GM19240 (cell line): ENCODE measurements around the gene ATG7.
A peak's percentile ranks its signal among the peaks of the same experiment; 100 is the strongest.
"Not testable (repeated sequence)": the region's sequence is repeated elsewhere in the genome, so short reads cannot be mapped to it uniquely, and the experiment has no call there.

ENCODE experiments used
- DNase-seq: peaks from one replicate; pipeline ENCODE4 v3.0.0; 2011; ENCODE audit warnings: low spot score; ENCODE audit not compliant: insufficient read length

Gene ATG7

DNA sequence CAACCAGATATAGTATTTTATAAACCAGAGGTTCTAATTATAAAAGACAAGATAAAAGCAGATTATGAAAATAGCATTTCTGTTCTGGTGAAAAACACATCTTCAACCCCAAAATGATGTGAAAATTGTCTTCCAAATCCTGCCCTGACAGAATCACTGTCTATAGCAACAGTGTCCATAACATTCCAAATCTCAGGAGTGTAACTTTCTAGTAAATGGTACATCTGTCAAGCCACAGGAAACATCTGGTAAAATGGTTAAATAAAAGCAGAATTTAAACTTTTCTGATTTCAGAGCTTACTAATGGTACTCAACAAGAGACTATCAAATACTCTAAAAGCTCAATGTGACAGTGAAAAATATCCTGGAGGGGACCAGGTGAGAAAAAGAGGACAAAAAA lies 311.0 kb downstream of the ATG7 start:
- no peak for DNase-seq

DNA sequence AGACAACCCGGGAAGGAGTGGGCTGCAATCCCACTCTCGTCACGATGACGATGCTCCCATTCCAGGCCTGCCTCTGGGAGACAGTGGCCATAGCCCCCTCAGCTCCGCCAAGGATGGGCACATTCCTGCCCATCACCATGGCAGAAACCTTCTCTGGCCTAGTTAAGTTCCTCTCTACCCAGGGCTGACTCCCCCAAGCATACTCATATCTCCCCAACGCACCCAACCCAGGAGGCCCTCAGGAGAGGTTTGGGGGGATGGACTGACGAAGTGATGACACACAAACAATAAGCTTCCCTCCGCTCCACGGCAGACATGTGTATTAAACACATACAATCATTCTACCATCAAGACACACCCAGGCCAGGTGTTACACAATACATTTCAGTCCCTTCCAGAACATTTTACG lies 311.4 kb downstream of the ATG7 start:
- no peak for DNase-seq

DNA sequence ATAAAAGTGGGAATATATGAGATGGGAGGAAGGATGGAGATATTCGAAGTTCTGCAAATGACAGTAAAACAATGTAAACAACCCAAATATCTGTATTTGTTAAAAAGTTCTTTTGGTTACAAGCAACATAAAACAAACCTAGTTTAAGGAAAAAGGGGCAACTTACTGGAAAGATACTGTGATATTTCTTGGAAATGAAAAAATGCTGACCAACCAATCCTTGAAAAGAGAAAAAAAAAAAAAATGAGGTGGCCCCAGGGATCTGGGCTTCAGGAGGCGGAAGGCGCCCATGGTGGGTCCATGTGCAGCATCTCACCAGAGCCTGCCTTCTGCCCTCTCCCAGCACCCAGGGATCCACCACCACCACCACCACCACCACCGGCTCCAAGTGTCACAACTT lies 312.4 kb downstream of the ATG7 start:
- no peak for DNase-seq

DNA sequence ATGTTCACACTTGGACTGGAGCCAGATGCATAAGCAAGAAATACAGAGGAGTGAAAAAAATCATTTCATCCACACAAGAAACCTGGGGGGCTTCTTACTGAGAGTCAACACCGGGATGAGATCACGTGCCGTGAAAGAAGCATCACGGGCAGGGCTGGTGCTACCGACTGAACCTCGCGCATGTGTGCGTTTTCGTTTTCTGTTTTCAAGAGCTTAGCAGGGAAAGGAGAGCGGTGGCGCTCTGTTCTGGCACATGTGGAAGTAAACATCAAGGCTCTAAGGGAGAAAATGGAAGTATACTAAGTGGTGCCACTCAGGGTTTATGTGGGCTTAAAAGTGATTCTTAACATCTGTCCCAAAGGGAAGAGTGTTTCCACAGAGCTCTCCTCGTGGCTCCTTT lies 315.6 kb downstream of the ATG7 start:
- no peak for DNase-seq

DNA sequence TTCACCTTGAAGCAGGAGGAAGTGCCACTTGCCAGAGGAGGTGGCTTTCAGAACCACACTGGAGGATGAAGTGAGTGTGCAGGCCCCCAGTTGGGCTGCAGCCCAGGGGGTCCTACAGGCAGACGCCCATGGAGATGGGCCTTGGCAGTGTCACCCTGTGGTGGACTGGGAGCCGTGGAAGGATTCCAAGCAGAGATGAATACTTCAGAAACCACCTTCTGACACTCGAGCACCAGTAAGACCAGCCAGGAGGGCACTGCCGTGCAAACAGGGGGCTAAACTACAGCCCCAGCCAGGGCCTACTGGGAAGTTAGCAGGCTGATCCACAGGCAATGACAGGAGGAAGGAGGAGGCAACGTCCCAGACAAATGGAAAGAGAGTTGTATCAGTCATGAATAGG lies 316.1 kb downstream of the ATG7 start:
- no peak for DNase-seq

DNA sequence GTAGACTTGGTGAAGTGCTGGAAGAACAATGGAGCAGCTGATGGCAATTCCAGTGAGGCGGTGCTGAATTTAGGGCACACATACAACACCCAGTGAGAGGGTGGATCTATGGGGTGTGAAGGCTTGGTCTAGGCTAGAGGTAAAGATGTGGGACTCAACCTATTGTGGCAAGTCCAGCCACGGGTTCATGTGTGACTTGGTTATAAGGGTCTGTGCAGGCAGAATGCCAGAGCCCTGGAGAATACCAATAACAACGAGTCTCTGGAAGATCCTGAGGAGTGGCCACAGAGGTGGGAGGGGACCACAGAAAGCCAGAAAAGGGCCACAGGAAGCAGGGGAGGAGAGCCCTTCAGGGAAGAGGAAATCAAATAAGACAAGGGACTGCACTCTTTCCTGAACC lies 316.6 kb downstream of the ATG7 start:
- DNase-seq = no peak

DNA sequence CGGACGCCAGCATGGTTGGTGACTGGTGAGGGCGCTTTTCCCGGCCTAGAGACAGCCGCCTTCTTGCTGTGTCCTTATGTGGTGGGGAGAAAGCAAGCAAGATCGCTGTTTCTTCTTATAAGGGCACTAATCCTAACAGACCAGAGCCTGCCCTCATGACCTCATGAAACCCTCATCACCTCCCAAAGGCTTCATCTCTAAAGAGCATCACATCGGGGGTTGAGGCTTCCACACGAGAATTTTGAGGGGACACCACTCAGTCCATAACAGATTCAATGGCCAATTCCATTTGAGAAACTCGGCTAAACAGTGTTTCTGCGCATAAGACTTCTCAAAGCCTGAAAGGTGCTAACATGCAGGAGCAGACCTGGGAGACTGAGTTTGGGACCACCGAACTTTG lies 317.5 kb downstream of the ATG7 start:
- no peak for DNase-seq

DNA sequence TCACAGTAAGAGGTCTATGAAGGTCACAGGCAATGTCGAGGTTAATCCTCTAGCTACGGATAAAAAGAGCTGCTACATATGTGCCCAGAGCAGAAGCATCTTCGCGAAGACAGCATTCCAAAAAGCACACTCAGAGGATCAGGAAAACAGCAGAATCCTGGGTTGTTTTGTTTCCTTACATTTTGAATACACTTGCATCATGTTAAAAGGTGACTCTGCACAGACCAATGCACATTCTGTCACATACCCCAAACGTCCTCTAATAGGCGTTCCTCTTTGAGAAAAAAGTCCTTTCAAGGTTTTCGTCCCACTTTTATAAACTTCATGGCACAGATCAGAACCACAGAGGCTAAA lies 318.8 kb downstream of the ATG7 start:
- DNase-seq = no peak

DNA sequence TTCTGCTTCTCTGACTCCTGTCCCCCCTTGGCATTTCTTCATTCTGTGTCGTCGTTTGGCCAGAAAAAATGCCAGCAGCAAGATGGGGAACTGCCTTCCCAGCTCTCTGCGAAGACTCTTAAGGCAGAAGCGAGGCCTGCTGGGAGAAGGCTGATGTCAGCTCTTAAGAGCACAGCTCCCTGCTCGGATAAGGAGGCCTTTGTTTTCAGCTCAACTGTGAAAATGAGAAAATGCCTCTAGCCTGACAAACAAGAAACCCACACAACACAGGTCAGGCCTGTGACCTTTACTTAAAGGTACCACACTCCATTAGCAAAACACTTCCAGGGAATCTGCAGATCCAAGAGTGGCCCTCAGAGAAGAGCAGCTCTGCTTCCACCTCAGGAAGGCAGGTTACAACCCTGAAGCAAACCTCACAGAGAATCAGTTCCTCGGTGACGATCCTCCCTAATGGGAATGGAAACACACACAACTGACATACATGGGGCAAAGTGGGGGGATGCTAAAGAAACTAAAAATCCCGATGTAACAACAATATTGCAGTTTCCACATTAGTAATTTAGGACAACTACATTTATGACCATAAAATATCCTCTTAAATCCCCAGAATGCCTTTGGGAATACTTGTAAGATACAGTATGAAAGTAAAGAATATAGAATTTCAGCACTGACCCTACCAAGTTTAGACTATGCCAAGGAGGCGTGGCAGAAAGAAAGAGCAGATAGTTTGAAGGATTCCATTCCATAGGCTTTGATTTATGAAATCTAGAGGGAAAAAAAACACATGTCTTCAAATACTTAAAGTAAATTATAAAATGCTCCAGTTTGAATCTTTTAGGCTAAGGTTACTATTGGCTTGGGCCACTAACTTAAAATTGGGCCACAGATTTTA lies 319.4 kb downstream of the ATG7 start:
- no peak for DNase-seq

DNA sequence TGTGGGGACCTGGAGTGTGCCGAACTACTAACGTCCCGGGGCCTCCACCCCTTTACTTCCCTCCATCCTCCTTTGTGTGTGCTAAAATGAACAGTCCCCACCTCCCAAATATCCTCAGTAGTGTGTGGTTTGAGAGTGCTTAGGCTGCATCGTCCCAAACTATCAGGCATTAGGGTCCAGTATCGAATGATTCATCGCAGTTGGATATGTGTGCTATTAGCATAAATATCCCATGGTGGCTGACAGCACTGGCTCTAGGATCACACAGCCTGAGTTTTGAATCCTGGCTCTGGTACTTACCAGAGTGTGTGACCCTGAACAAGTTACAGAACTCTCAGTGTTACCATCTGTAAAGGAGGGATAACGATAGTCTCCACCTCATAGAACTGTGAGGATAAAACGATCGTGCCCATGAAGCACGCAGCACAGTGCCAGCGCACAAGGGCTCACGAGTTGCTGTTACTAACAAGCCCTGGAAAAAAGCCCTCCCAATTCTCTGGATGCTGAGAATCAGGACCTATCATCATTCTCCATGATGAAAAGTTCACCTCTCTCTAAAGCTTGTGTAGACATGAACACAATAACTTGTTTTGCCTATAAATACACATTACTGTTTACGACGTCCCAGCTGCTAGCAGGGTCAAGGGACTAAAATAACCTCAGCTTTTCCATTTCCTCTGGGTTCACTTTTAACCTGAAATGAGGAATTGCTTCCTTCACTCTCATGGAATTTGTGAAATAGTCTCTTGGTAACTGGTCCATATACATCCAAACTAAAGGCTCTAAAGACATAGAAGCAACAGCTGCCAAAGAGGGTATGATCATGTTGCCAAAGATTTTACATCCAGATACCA lies 320.5 kb downstream of the ATG7 start:
- no peak for DNase-seq

DNA sequence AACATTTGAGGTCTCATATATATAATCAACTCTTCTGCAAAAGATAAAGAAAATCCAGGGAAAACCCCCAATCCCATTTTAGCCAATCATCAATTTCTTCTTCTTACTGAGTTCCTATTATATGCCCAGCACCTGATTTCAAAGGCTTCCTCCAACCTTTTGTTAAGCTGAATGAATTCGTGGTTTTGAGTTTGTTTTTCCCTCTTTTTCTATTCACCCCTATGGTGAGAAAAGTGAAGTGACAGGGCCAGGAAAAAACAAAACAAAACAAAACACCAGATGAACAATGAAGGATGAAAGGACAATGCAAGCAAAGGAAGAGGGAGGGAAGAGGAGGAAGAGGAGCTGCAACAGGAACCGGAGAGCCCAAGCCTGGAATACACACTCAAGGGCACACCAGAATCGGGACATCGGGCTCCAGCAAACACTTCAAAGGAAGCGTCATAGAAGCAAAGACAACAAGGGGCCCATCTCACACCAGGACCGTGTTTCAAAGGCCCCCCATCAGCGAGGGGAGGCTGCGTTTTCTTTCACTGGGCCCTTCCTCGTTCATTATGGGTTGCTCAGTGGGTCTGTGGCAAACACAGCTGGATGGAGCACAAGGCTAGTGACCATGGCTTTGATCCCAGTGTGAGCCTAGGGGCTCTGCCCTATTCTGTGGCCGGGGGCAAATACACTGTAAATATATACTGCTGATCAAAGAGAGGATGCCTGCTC lies 321.3 kb downstream of the ATG7 start:
- no peak for DNase-seq

DNA sequence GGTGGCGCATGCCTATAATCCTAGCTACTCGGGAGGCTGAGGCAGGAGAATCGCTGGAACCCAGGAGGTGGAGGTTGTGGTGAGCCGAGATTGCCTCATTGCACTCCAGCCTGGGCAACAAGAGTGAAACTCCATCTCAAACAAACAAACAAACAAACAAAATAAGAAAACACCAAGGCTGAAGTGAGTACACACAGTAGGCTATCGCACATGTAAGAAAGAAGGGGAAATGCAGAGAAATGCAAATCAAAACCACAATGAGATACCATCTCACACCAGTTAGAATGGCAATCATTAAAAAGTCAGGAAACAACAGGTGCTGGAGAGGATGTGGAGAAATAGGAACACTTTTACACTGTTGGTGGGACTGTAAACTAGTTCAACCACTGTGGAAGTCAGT lies 322.8 kb downstream of the ATG7 start:
- DNase-seq = not testable (repeated sequence)

DNA sequence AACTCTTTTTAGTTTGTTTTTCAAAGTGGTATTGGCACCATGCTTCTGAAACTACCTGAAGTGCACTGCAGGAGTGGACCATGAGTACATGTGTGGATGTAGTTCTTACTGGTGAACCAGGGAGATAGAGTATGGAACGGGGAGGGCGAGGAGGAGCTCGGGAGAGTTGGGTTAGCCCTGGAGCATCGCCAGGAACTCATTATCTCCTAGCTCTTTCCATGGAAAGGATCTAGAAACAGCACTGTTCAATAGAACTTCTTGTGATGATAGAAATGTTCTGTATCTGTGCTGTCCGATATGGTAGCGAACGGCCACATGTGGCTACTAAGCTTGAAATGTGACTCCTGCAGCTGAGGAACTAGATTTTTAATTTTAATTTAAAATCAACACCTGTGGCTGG lies 324.2 kb downstream of the ATG7 start:
- DNase-seq = no peak

DNA sequence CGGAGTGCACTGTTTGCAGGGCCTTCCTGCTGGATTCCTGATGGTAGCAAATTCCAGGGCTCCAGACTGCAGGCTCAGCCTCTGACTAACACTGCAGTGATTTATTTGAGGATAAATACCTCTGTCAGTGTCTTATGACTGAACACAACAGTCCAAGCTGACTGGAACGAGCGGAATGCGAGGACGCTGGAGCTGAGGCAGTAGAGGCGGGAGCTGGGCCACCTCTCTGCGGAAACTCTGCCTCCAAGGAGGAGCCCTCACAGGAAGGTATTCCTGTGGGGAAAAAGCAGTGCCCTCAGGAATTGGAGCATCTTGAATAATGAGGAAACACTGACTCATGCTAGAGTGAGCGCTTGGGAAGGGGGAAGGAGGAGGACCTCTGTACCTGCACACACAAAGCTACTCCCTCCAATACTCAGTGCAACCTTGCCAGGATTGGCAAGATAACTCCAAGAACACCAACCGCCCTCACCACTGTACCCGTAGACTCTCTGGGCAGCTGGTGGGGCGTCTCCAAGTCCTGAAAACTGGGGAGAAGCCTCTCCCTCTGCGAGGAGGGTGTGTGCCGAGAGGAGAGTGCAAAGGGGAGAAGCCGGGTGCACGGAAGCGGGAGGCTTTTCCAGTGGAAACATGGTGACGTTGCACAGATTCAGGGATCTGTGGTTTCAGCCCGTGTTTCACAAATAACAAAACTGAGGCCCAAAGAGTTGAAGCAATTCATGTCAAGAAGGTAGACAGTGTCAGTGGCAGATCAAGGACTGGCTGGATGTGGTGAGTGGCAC lies 328.5 kb downstream of the ATG7 start:
- DNase-seq = no peak

DNA sequence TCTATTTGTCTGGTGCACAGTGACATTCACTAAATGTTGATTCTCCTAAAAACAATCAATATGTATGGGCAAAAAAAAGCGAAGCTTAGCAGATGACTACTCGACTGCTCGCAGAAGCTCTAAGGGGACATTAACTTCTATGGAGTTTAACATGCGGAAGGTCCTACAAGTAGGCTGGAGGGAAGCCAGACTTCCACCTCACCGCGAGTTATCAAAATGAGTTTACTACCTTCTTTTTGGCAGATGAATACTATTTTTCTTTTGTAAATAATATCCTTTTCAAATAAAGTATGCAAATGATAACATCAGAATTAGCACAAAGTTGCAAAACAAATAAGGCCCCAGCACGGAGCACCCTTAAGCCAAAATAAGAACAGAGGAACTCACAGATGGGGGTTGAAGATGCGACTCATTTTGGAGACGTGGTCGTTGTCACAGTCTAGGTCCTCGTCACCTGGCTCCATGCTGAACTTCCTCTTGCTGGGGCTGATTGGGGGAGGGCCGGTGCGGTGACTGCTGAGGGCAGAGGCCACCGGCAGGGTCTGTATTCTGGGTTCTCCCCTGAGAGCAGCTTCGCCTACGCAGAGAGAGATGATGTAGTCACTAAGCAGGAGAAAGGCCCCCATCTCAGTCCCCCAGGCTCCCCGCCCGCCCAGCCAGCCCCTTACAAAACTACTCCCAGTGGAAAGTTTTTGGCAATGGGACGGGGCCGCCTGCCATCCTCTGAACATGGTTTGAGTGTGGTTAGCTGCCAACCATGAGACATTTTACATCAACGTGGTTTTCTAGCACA lies 329.4 kb downstream of the ATG7 start:
- DNase-seq = peak; percentile 72

DNA sequence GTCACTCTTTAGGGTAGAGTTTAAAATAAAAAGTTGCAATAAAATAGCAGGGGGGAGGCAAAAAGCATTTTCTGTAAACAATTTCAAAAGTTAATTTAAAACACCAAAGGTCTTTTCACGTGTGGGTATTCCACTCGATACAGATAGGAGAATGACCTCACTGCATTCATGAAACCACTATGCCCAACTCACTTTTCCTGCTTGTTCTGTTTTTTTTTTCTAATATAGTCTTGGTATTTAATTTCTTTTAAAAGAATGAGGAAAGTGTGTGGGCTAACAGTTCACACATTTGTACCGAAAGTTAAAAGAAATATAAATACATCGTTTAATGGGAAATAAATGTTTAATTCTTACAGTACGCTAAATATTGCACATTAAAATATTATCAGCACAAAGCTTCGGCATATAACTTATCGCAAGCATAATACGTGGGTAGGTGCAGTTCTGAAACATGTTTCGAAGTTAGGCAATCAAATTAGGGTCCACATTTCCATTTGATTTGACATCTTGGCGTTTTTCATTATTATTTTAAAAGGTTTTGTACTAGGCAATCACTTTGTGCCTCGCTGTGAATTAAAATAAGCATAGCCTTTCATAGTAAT lies 330.1 kb downstream of the ATG7 start:
- no peak for DNase-seq

DNA sequence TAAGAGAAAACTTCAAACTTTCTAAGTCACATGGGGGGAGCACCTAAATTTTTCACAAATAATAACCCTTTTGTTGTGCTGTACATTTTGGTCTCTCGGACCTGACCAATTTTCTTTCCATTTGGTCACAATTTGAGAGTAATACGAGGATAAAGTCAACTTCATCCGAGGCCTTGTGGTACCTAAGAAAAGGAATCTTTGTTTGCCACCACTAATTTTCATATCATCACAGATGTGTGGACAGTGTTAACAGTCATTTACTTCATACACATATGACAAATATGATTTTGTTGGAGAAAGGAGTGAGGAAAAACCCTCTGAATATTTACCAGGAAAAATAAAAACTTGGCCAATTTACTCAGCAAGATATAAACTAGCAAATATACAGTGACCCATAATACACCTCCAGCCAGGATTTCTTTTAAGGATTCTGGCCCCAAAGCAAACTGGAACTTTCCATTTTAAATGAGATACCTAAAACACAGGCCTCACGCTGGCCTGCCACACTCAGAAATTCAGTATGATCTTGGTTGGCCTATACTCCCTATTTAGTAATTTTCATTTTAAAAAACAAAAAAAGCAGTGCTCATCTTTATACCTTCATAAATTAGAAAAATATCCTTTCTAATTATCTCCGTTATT lies 330.8 kb downstream of the ATG7 start:
- DNase-seq = no peak

DNA sequence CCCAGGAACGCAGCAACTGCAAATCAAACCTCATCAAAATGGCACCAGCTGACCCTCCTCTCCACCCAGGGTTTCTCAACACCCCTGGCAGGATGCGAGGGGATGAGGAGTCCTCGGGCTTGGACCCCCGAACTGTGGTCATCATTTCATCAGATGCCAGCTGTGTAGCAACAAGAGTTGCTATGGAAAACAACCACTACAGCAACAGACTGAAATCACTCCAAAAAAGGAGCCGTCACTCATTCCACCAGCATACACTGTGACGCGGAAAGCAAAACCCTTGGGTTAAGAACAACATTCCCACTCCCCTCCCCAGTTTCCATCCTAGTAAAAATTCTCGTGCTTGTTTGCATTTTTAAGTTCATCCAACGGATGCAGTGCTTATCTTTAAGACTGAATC lies 331.4 kb downstream of the ATG7 start:
- DNase-seq = no peak

DNA sequence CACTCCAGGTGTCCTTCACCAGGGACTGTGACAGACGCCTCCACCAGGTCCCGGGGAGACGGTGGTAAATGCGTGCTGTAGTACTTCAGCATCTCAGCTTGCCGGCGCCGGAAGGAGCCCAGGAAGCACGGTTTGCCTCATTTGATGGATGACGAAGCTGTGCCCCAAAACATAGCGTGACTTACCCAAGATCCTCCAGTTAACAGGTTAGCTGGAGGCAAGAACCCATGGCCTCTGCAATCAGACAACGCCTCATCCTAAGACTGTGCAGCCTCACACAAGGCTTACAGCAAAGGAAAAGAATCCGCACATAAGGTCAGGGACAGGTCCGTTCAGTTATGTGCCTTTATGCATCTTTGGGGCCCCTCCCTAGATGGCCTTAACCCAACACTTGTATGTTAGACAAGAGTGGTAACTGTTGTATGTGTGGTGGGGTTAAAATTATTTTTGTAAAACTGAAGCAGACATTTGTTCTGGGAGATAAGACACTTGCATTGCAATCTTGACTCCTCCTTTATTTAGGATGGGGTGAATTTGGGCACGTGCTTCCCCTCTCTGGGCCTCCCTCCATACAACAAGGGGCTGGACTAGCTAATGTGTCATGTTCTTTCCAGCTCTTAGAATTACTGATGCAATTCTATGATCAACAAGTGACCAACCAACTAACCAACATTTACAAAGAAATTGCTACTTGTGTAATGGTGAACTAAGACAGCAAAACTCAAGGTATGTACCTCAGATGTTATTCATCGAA lies 332.1 kb downstream of the ATG7 start:
- DNase-seq = no peak
